ENCODE measurements around the gene RNF144B.

Gene RNF144B

DNA sequence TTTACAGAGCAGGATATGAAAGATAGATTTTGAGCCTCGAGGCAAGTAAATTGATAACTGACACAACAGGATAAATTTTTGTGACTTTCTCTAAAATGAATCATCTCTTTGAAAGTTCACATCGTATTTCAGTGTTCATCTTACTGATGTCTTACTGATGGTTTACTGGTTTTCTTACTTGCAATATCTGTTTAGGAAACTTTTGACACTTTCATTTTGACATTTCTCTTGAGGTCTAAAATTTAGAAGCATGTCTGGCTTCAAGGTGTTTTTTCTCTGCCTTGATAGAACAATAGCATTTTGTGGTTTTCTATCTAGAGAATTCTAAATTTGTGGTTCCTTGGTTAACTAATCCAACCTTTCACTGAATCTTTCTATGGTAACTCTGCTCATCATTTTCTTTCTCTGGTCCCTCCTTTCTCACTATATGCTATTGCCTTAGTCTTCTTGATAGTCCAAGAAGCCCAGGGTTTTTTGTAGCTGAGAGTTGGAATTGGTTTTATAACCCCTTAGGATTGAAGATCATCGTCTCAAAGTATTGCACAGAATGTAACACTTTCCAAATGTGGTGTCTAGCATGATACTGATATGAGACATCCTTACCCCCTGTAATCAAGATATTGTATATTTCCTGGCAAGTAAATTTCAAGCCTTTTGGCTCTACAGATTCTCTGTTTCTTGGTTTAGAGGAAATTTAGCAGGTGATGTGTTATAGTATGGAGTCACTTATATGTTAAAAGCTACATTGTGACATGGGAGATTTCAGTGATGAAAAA is 98.7 kb downstream of the RNF144B start:
- Histone ChIP-seq H3K27ac (no peak overlapping the region), H3K4me1 (ENCODE audit: control insufficient read depth in 1 of 2, insufficient read depth in 1 of 2, low read depth in 1 of 2, low read length in 1 of 2) (no peaks in the 10 kb centered on the region), H3K9me3 (no peaks in the 10 kb centered on the region), H3K4me3 (ENCODE audit: low read depth in 1 of 2, low read length in 1 of 2) (no peak overlapping the region), H3K36me3 (no peaks in the 10 kb centered on the region), H3K27me3 (no peaks in the 10 kb centered on the region)
- no peak for TF ChIP-seq CTCF (IDR thresholded peaks at IDR 0.05)

DNA sequence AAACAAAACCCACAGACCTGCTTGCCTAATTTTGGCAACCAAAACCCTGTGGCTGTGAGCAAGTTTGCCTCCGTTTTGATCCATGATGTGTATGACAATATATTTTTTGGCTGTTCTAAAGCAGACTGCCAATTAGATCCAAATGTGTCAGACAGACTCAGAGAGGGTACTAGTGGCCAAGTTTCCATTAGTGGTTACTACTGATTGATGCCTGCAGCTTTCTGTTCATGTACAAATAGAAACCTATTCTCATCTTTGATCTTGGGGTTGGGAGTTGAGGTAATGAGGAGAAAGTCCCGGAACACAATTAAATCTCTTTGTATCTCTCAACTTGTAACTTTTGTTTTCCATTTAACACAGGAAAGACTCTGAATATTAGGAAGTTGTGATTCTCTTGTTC is 100.9 kb downstream of the RNF144B start:
- H3K4me3 ChIP-seq (ENCODE audit: low read depth in 1 of 2, low read length in 1 of 2) = no peak overlapping the region
- no peak for TF ChIP-seq CTCF (IDR thresholded peaks at IDR 0.05)
- no peaks in the 10 kb centered on the region for H3K36me3 ChIP-seq
- no peak overlapping the region for H3K27ac ChIP-seq
- no peaks in the 10 kb centered on the region for H3K9me3 ChIP-seq
- no peaks in the 10 kb centered on the region for H3K4me1 ChIP-seq (ENCODE audit: control insufficient read depth in 1 of 2, insufficient read depth in 1 of 2, low read depth in 1 of 2, low read length in 1 of 2)
- no peaks in the 10 kb centered on the region for H3K27me3 ChIP-seq

- no peaks in the 10 kb centered on the region for H3K36me3 ChIP-seq
- no peak for TF ChIP-seq CTCF (IDR thresholded peaks at IDR 0.05)
- no peak overlapping the region for H3K27ac ChIP-seq
- H3K4me1 ChIP-seq (ENCODE audit: control insufficient read depth in 1 of 2, insufficient read depth in 1 of 2, low read depth in 1 of 2, low read length in 1 of 2) = no peaks in the 10 kb centered on the region
- H3K9me3 ChIP-seq = no peaks in the 10 kb centered on the region
- H3K27me3 ChIP-seq = no peaks in the 10 kb centered on the region
- no peak overlapping the region for H3K4me3 ChIP-seq (ENCODE audit: low read depth in 1 of 2, low read length in 1 of 2)
Measured at GRCh38 chr6:18488526-18489270, 101.5 kb downstream of the RNF144B start.

- H3K4me1 ChIP-seq (ENCODE audit: control insufficient read depth in 1 of 2, insufficient read depth in 1 of 2, low read depth in 1 of 2, low read length in 1 of 2) = no peaks in the 10 kb centered on the region
- no peaks in the 10 kb centered on the region for H3K36me3 ChIP-seq
- no peak for TF ChIP-seq CTCF (IDR thresholded peaks at IDR 0.05)
- no peaks in the 10 kb centered on the region for H3K27me3 ChIP-seq
- H3K4me3 ChIP-seq (ENCODE audit: low read depth in 1 of 2, low read length in 1 of 2) = no peak overlapping the region
- H3K9me3 ChIP-seq = no peaks in the 10 kb centered on the region
- no peak overlapping the region for H3K27ac ChIP-seq
Measured at GRCh38 chr6:18489335-18489734, 102.2 kb downstream of the RNF144B start.

GRCh38 chr6:18491308-18492045 is 104.3 kb downstream of the RNF144B start:
- no peaks in the 10 kb centered on the region for H3K4me1 ChIP-seq (ENCODE audit: control insufficient read depth in 1 of 2, insufficient read depth in 1 of 2, low read depth in 1 of 2, low read length in 1 of 2)
- no peaks in the 10 kb centered on the region for H3K9me3 ChIP-seq
- no peak for TF ChIP-seq CTCF (IDR thresholded peaks at IDR 0.05)
- no peak overlapping the region for H3K4me3 ChIP-seq (ENCODE audit: low read depth in 1 of 2, low read length in 1 of 2)
- H3K27me3 ChIP-seq = no peaks in the 10 kb centered on the region
- no peak overlapping the region for H3K27ac ChIP-seq
- no peaks in the 10 kb centered on the region for H3K36me3 ChIP-seq

Data from neutrophil (primary cell).